Loucy (cell line): ENCODE measurements around the gene SNTB2.

ENCODE experiments used
- H2AFZ ChIP-seq: fragments of 200-600 bp; sonication (generic); 2 replicates; pipeline ENCODE4 v1.6.0; 2016; ENCODE audit warnings: antibody characterized with exemption, mild to moderate bottlenecking, low read length, moderate library complexity
- H3F3A ChIP-seq: fragments of 200-600 bp; 2 replicates; pipeline ENCODE4 v1.6.0; 2016; ENCODE audit warnings: antibody characterized with exemption, low read depth, mild to moderate bottlenecking
- H3K27me3 ChIP-seq: fragments of 200-600 bp; sonication (generic); 2 replicates; pipeline ENCODE4 v1.6.1; 2014; ENCODE audit warnings: low read length, mild to moderate bottlenecking; ENCODE audit not compliant: insufficient read depth, poor library complexity, severe bottlenecking
- H3K36me3 ChIP-seq: fragments of 200-600 bp; sonication (generic); 2 replicates; pipeline ENCODE4 v1.6.1; 2016; ENCODE audit warnings: low read length; ENCODE audit not compliant: insufficient read depth
- H3K4me1 ChIP-seq: fragments of 200-600 bp; sonication (generic); 2 replicates; pipeline ENCODE4 v1.5.1; 2014; ENCODE audit warnings: low read length, mild to moderate bottlenecking; ENCODE audit not compliant: insufficient read depth, poor library complexity, severe bottlenecking
- H3K4me2 ChIP-seq: fragments of 200-600 bp; sonication (generic); 2 replicates; pipeline ENCODE4 v1.6.0; 2014; ENCODE audit warnings: antibody characterized with exemption, low read length, low read depth, mild to moderate bottlenecking; ENCODE audit not compliant: poor library complexity, severe bottlenecking
- H3K4me3 ChIP-seq: fragments of 200-600 bp; sonication (generic); 2 replicates; pipeline ENCODE4 v1.5.1; 2014; ENCODE audit warnings: low read length, mild to moderate bottlenecking, mixed read lengths; ENCODE audit not compliant: poor library complexity, severe bottlenecking
- H3K79me2 ChIP-seq: fragments of 200-600 bp; sonication (generic); 2 replicates; pipeline ENCODE4 v1.6.1; 2014; ENCODE audit warnings: low read length; ENCODE audit not compliant: insufficient read depth
- H3K9ac ChIP-seq: fragments of 200-600 bp; sonication (generic); 2 replicates; pipeline ENCODE4 v1.6.0; 2014; ENCODE audit warnings: mild to moderate bottlenecking, low read depth, low read length, moderate library complexity; ENCODE audit not compliant: poor library complexity, severe bottlenecking
- H3K9me2 ChIP-seq: fragments of 200-600 bp; sonication (generic); replicated peaks from 2 replicates; pipeline ENCODE4 v1.6.1; 2016; ENCODE audit warnings: low read depth, low read length, mixed read lengths
- H3K9me3 ChIP-seq: fragments of 200-600 bp; sonication (generic); 2 replicates; pipeline ENCODE4 v1.6.1; 2014; ENCODE audit warnings: mild to moderate bottlenecking, antibody characterized with exemption, low read length, low read depth; ENCODE audit not compliant: insufficient read depth
- H4K20me1 ChIP-seq: fragments of 200-600 bp; sonication (generic); 2 replicates; pipeline ENCODE4 v1.6.0; 2014; ENCODE audit warnings: antibody characterized with exemption, low read length, mild to moderate bottlenecking; ENCODE audit not compliant: insufficient read depth, poor library complexity, severe bottlenecking
- CTCF ChIP-seq: fragments of 200-600 bp; sonication (generic); conservative IDR thresholded peaks from 2 replicates; pipeline ENCODE4 v1.5.1; 2014; ENCODE audit warnings: mild to moderate bottlenecking, antibody characterized with exemption, low read length
- EZH2phosphoT487 ChIP-seq: fragments of 200-600 bp; IDR thresholded peaks from 2 replicates; pipeline ENCODE4 v1.6.1; 2018; ENCODE audit warnings: antibody characterized with exemption, mild to moderate bottlenecking, moderate library complexity, borderline replicate concordance

Gene SNTB2

GRCh38 chr16:69267633-69268032 lies 80.7 kb downstream of the SNTB2 start:
- Histone ChIP-seq H3K27me3 (no peaks in the 10 kb centered on the region), H3K9me3 (no peaks in the 10 kb centered on the region), H3K4me1 (peaks cover 14% of the 10 kb centered on the region), H3K79me2 (no peaks in the 10 kb centered on the region), H4K20me1 (no peaks in the 10 kb centered on the region), H3F3A (no peaks in the 10 kb centered on the region), H3K9ac (no peak overlapping the region), H3K36me3 (peaks cover 5% of the 10 kb centered on the region; the same call in 1 of the 2 replicates), H3K9me2 (no peaks in the 10 kb centered on the region), H3K4me2 (no peak overlapping the region), H3K4me3 (no peak overlapping the region), H2AFZ (no peak overlapping the region)
- TF ChIP-seq EZH2phosphoT487 (no peak), CTCF (no peak)

GRCh38 chr16:69270395-69270794 lies 83.4 kb downstream of the SNTB2 start:
- H2AFZ ChIP-seq, result no peak overlapping the region

GRCh38 chr16:69270831-69271230 lies 83.9 kb downstream of the SNTB2 start:
- Histone ChIP-seq H3K4me2 (peak overlapping the region; percentile 37), H3K36me3 (peaks cover 5% of the 10 kb centered on the region; the same call in 1 of the 2 replicates), H3K9me3 (no peaks in the 10 kb centered on the region), H2AFZ (no peak overlapping the region), H3K79me2 (no peaks in the 10 kb centered on the region), H3F3A (no peaks in the 10 kb centered on the region), H3K4me3 (no peak overlapping the region), H3K27me3 (no peaks in the 10 kb centered on the region), H4K20me1 (no peaks in the 10 kb centered on the region), H3K9me2 (no peaks in the 10 kb centered on the region), H3K9ac (no peak overlapping the region), H3K4me1 (peaks cover 14% of the 10 kb centered on the region)
- TF ChIP-seq CTCF (no peak), EZH2phosphoT487 (no peak)

More at GRCh38 chr16:69270395-69270794, 83.4 kb downstream of the SNTB2 start:
- no peaks in the 10 kb centered on the region for H3K27me3 ChIP-seq
- TF ChIP-seq CTCF (no peak), EZH2phosphoT487 (no peak)
- no peak overlapping the region for H3K4me3 ChIP-seq
- H3K4me1 ChIP-seq, result peaks cover 14% of the 10 kb centered on the region
- no peaks in the 10 kb centered on the region for H3K79me2 ChIP-seq
- H3F3A ChIP-seq, result no peaks in the 10 kb centered on the region
- no peak overlapping the region for H3K9ac ChIP-seq
- H4K20me1 ChIP-seq, result no peaks in the 10 kb centered on the region
- H3K4me2 ChIP-seq, result peak overlapping the region; percentile 37
- no peaks in the 10 kb centered on the region for H3K9me3 ChIP-seq
- H3K9me2 ChIP-seq, result no peaks in the 10 kb centered on the region
- peaks cover 5% of the 10 kb centered on the region; the same call in 1 of the 2 replicates for H3K36me3 ChIP-seq
